ENCODE results near the gene ZNF536.

- TF ChIP-seq, protein P1, sequence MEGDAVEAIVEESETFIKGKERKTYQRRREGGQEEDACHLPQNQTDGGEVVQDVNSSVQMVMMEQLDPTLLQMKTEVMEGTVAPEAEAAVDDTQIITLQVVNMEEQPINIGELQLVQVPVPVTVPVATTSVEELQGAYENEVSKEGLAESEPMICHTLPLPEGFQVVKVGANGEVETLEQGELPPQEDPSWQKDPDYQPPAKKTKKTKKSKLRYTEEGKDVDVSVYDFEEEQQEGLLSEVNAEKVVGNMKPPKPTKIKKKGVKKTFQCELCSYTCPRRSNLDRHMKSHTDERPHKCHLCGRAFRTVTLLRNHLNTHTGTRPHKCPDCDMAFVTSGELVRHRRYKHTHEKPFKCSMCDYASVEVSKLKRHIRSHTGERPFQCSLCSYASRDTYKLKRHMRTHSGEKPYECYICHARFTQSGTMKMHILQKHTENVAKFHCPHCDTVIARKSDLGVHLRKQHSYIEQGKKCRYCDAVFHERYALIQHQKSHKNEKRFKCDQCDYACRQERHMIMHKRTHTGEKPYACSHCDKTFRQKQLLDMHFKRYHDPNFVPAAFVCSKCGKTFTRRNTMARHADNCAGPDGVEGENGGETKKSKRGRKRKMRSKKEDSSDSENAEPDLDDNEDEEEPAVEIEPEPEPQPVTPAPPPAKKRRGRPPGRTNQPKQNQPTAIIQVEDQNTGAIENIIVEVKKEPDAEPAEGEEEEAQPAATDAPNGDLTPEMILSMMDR (optimal IDR thresholded peaks at IDR 0.05 in 1 of 3, IDR thresholded peaks at IDR 0.05 in 1 of 3, conservative IDR thresholded peaks at IDR 0.05 in 1 of 3; ENCODE audit: extremely low read depth in 1 of 3, insufficient read depth in 2 of 3, low read length in 3 of 3): no peak
- TF ChIP-seq EZH2 (IDR thresholded peaks at IDR 0.05; ENCODE audit: low read length): no peak
Measured at GRCh38 chr19:30504272-30504671, 132.1 kb downstream of the ZNF536 start.

All from keratinocyte (primary cell).